Measurements from ENCODE around the gene BASP1.

The BASP1 gene

GRCh38 chr5:17217493-17218352 is at the start of gene BASP1:
TSS of gene BASP1 (plus strand) at chr5:17217631. CDS start at chr5:17275217, 57,586 bp downstream.
- ATAC-seq, result peak; percentile 42

GRCh38 chr5:17169507-17169906 is 47.9 kb upstream of the BASP1 start:
- peak; percentile 88 for ATAC-seq
- TF ChIP-seq ZNF70 (CRISPR knock-in tag; IDR thresholded peaks at IDR 0.05) (no peak), ISL1 (CRISPR knock-in tag; IDR thresholded peaks at IDR 0.05) (peak; percentile 39; the same call in 1 of the 2 replicates)

More at GRCh38 chr5:17217493-17218352, at the start of gene BASP1:
- TF ChIP-seq ISL1 (CRISPR knock-in tag; IDR thresholded peaks at IDR 0.05), result no peak
- TF ChIP-seq PPARA (CRISPR knock-in tag; IDR thresholded peaks at IDR 0.05; ENCODE audit: borderline replicate concordance), result no peak
- no peak for TF ChIP-seq ZNF8 (CRISPR knock-in tag; IDR thresholded peaks at IDR 0.05)
- TF ChIP-seq ARNTL (CRISPR knock-in tag; IDR thresholded peaks at IDR 0.05; ENCODE audit: borderline replicate concordance, low read depth), result no peak
- TF ChIP-seq TOX (CRISPR knock-in tag; IDR thresholded peaks at IDR 0.05; ENCODE audit: borderline replicate concordance), result no peak
- no peak for TF ChIP-seq ESRRG (CRISPR knock-in tag; IDR thresholded peaks at IDR 0.05)
- TF ChIP-seq CREB5 (CRISPR knock-in tag; IDR thresholded peaks at IDR 0.05; ENCODE audit: low read depth), result no peak
- no peak for TF ChIP-seq BACH2 (CRISPR knock-in tag; IDR thresholded peaks at IDR 0.05; ENCODE audit: borderline replicate concordance)
- TF ChIP-seq RARB (CRISPR knock-in tag; IDR thresholded peaks at IDR 0.05), result no peak
- TF ChIP-seq, protein P1, sequence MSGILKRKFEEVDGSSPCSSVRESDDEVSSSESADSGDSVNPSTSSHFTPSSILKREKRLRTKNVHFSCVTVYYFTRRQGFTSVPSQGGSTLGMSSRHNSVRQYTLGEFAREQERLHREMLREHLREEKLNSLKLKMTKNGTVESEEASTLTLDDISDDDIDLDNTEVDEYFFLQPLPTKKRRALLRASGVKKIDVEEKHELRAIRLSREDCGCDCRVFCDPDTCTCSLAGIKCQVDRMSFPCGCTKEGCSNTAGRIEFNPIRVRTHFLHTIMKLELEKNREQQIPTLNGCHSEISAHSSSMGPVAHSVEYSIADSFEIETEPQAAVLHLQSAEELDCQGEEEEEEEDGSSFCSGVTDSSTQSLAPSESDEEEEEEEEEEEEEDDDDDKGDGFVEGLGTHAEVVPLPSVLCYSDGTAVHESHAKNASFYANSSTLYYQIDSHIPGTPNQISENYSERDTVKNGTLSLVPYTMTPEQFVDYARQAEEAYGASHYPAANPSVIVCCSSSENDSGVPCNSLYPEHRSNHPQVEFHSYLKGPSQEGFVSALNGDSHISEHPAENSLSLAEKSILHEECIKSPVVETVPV (CRISPR knock-in tag; IDR thresholded peaks at IDR 0.05), result no peak
- no peak for TF ChIP-seq ZFP30 (CRISPR knock-in tag; IDR thresholded peaks at IDR 0.05)
- no peak for TF ChIP-seq ZC3H10 (CRISPR knock-in tag; IDR thresholded peaks at IDR 0.05)
- no peak for TF ChIP-seq ZNF565 (CRISPR knock-in tag; conservative IDR thresholded peaks at IDR 0.05; ENCODE audit: low read depth)
- no peak for TF ChIP-seq ZNF70 (CRISPR knock-in tag; IDR thresholded peaks at IDR 0.05)
- no peak for TF ChIP-seq CSDC2 (CRISPR knock-in tag; IDR thresholded peaks at IDR 0.05)
- no peak for TF ChIP-seq OSR1 (CRISPR knock-in tag; IDR thresholded peaks at IDR 0.05)
- TF ChIP-seq SNAI2 (CRISPR knock-in tag; IDR thresholded peaks at IDR 0.05), result no peak

GRCh38 chr5:17172791-17173190 is 44.6 kb upstream of the BASP1 start:
- TF ChIP-seq ISL1 (CRISPR knock-in tag; IDR thresholded peaks at IDR 0.05), result no peak
- TF ChIP-seq SNAI2 (CRISPR knock-in tag; IDR thresholded peaks at IDR 0.05), result no peak
- TF ChIP-seq GLIS3 (CRISPR knock-in tag; IDR thresholded peaks at IDR 0.05), result no peak
- TF ChIP-seq ZNF8 (CRISPR knock-in tag; IDR thresholded peaks at IDR 0.05), result no peak
- no peak for TF ChIP-seq CREB5 (CRISPR knock-in tag; IDR thresholded peaks at IDR 0.05; ENCODE audit: low read depth)
- TF ChIP-seq TCF4 (CRISPR knock-in tag; IDR thresholded peaks at IDR 0.05; ENCODE audit: borderline replicate concordance), result no peak
- TF ChIP-seq PPARA (CRISPR knock-in tag; IDR thresholded peaks at IDR 0.05; ENCODE audit: borderline replicate concordance), result no peak
- no peak for TF ChIP-seq ZFP3 (CRISPR knock-in tag; IDR thresholded peaks at IDR 0.05)
- TF ChIP-seq, protein P1 (CRISPR knock-in tag; IDR thresholded peaks at IDR 0.05), result no peak
- no peak for TF ChIP-seq ARNTL (CRISPR knock-in tag; IDR thresholded peaks at IDR 0.05; ENCODE audit: borderline replicate concordance, low read depth)
- TF ChIP-seq ZC3H10 (CRISPR knock-in tag; IDR thresholded peaks at IDR 0.05), result no peak
- TF ChIP-seq ZNF70 (CRISPR knock-in tag; IDR thresholded peaks at IDR 0.05), result no peak
- TF ChIP-seq ZNF565 (CRISPR knock-in tag; conservative IDR thresholded peaks at IDR 0.05; ENCODE audit: low read depth), result no peak
- TF ChIP-seq RARB (CRISPR knock-in tag; IDR thresholded peaks at IDR 0.05), result no peak
- no peak for TF ChIP-seq ESRRG (CRISPR knock-in tag; IDR thresholded peaks at IDR 0.05)
- no peak for TF ChIP-seq OSR1 (CRISPR knock-in tag; IDR thresholded peaks at IDR 0.05)
- no peak for TF ChIP-seq TOX (CRISPR knock-in tag; IDR thresholded peaks at IDR 0.05; ENCODE audit: borderline replicate concordance)

GRCh38 chr5:17174965-17175364 is 42.5 kb upstream of the BASP1 start:
- peak; percentile 39; the same call in 2 of the 3 replicates for ATAC-seq
- TF ChIP-seq GLIS3 (CRISPR knock-in tag; IDR thresholded peaks at IDR 0.05), result no peak
- no peak for TF ChIP-seq ESRRG (CRISPR knock-in tag; IDR thresholded peaks at IDR 0.05)
- TF ChIP-seq PATZ1 (CRISPR knock-in tag; IDR thresholded peaks at IDR 0.05; ENCODE audit: borderline replicate concordance), result no peak
- TF ChIP-seq TCF4 (CRISPR knock-in tag; IDR thresholded peaks at IDR 0.05; ENCODE audit: borderline replicate concordance), result no peak
- TF ChIP-seq ZFP3 (CRISPR knock-in tag; IDR thresholded peaks at IDR 0.05), result no peak
- TF ChIP-seq POU6F1 (CRISPR knock-in tag; IDR thresholded peaks at IDR 0.05; ENCODE audit: borderline replicate concordance, low read depth), result no peak
- TF ChIP-seq PPARA (CRISPR knock-in tag; IDR thresholded peaks at IDR 0.05; ENCODE audit: borderline replicate concordance), result no peak
- TF ChIP-seq ISL1 (CRISPR knock-in tag; IDR thresholded peaks at IDR 0.05), result no peak
- TF ChIP-seq ZNF8 (CRISPR knock-in tag; IDR thresholded peaks at IDR 0.05), result no peak
- no peak for TF ChIP-seq SNAI2 (CRISPR knock-in tag; IDR thresholded peaks at IDR 0.05)

More at GRCh38 chr5:17172791-17173190, 44.6 kb upstream of the BASP1 start:
- no peak for ATAC-seq
